GM12891 (cell line): ENCODE results near the gene RYR2.

Experiments
- POLR2A ChIP-seq: IDR thresholded peaks from 2 replicates; pipeline ENCODE4 v1.6.1; 2011; ENCODE audit warnings: low read depth, low read length, control low read depth
- POLR2AphosphoS5 ChIP-seq: IDR thresholded peaks from 2 replicates; pipeline ENCODE4 v1.6.1; 2011; ENCODE audit warnings: low read depth, low read length, control low read depth
- SPI1 ChIP-seq: IDR thresholded peaks from 2 replicates; pipeline ENCODE4 v1.6.1; 2011; ENCODE audit warnings: low read depth, low read length, control low read depth

DNA sequence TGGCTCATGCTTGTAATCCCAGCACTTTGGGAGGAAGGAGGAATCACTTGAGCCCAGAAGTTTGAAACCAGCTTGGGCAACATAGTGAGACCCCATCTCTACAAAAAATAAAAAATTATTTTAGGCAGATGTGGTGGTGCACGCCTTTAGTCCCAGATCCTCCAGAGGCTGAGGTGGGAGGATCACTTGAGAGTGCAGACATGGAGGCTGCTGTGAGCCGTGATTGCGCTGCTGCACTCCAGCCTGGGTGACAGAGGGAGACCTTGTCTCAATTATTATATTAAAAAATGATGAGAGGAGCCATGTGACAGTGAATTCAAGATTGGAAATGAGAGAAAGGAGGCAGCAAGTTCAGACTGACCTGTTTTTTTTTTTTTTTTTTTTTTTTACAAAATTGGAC is 566.4 kb downstream of the RYR2 start:
- TF ChIP-seq POLR2A (no peak), POLR2AphosphoS5 (no peak), SPI1 (no peak)
